Parathyroid adenoma (tissue), 2 donors: ENCODE data around the gene GPT2.

ENCODE experiments used
- H2AFZ ChIP-seq: fragments of 300-600 bp; sonication (generic); one replicate; pipeline ENCODE4 v1.7.0; 2017; ENCODE audit warnings: antibody characterized with exemption, mild to moderate bottlenecking
- H3K27ac ChIP-seq: fragments of 300-600 bp; sonication (generic); one replicate; pipeline ENCODE4 v1.7.0; 2017
- H3K27me3 ChIP-seq: fragments of 300-600 bp; sonication (generic); one replicate; pipeline ENCODE4 v1.7.0; 2017; ENCODE audit warnings: low read length; ENCODE audit not compliant: control insufficient read depth, insufficient read depth
- H3K36me3 ChIP-seq: fragments of 300-600 bp; sonication (generic); one replicate; pipeline ENCODE4 v1.7.0; 2017; ENCODE audit warnings: low read length; ENCODE audit not compliant: control insufficient read depth, insufficient read depth
- H3K4me1 ChIP-seq: fragments of 300-600 bp; sonication (generic); one replicate; pipeline ENCODE4 v1.7.0; 2017; ENCODE audit warnings: control low read depth
- H3K4me2 ChIP-seq: fragments of 300-600 bp; sonication (generic); one replicate; pipeline ENCODE4 v1.7.0; 2017; ENCODE audit warnings: low read length
- H3K4me3 ChIP-seq: fragments of 300-600 bp; sonication (generic); one replicate; pipeline ENCODE4 v1.7.0; 2017; ENCODE audit warnings: low read depth, low read length
- H3K79me2 ChIP-seq: fragments of 300-600 bp; sonication (generic); one replicate; pipeline ENCODE4 v1.7.0; 2017; ENCODE audit warnings: control low read depth
- H3K9ac ChIP-seq: fragments of 300-600 bp; sonication (generic); one replicate; pipeline ENCODE4 v1.7.0; 2017; ENCODE audit warnings: mild to moderate bottlenecking
- H3K9me3 ChIP-seq: fragments of 300-600 bp; sonication (generic); one replicate; pipeline ENCODE4 v1.7.0; 2017; ENCODE audit warnings: low read length; ENCODE audit not compliant: control insufficient read depth
- TF ChIP-seq, protein P1 (sequence below): fragments of 300-600 bp; sonication (generic); IDR thresholded peaks from one replicate; pipeline ENCODE4 v1.7.0; 2017; ENCODE audit warnings: antibody characterized with exemption, mild to moderate bottlenecking
- donor health status: primary hyperparathyroidism.

GPT2 gene

DNA sequence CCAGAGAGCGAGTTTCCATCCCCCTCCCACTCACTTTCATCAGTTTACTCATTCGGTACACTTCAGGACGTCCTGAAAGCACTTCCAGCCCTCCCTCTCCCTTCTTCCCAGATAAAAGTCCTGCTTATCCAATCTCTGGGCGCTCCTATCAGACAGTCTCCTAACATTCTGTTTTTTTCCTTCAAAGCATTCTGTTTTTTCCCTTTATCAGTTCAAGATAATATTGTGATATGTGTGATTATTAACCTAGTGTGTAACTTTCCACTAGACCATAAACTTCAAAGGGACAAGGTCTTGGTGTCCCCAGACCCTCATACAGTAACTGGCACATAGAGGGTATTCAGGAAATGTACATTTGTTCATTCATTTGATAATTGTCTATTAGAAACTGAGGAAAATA, 28.8 kb upstream of the GPT2 start:
- Histone ChIP-seq H3K4me1 (no peaks in the 10 kb centered on the region), H3K27ac (no peak overlapping the region), H3K9me3 (no peaks in the 10 kb centered on the region), H3K27me3 (no peaks in the 10 kb centered on the region), H3K4me3 (no peak overlapping the region), H3K4me2 (no peak overlapping the region), H3K79me2 (no peaks in the 10 kb centered on the region), H2AFZ (no peak overlapping the region), H3K36me3 (no peaks in the 10 kb centered on the region), H3K9ac (no peak overlapping the region)
- TF ChIP-seq, protein P1, sequence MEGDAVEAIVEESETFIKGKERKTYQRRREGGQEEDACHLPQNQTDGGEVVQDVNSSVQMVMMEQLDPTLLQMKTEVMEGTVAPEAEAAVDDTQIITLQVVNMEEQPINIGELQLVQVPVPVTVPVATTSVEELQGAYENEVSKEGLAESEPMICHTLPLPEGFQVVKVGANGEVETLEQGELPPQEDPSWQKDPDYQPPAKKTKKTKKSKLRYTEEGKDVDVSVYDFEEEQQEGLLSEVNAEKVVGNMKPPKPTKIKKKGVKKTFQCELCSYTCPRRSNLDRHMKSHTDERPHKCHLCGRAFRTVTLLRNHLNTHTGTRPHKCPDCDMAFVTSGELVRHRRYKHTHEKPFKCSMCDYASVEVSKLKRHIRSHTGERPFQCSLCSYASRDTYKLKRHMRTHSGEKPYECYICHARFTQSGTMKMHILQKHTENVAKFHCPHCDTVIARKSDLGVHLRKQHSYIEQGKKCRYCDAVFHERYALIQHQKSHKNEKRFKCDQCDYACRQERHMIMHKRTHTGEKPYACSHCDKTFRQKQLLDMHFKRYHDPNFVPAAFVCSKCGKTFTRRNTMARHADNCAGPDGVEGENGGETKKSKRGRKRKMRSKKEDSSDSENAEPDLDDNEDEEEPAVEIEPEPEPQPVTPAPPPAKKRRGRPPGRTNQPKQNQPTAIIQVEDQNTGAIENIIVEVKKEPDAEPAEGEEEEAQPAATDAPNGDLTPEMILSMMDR: no peak

DNA sequence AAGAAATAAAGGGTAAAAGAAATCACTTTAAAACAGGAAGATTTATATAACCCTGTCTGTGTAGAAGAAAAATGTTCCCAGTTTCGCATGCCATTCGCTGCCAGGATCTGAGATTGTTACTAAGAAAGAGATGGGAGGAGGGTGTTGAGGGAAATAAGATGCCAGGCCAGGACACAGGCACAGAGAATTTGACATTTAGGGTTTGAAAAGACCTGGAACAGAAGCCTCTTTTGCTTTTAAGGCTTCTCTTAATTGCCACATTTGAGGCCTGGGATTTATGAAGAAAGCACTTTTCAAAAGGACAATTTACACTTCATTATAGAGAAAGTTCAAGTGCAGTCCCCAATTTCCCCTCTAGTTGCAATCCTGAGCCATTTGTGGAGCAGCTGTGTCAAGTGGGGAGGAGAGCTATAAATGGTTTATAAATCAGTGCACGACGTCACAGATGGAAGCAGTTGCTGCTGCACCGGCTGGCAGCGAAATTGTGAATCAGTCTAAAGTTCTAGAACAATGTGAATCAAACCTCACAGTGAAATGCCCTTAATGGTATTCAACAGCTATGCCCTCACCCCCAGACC, 26.7 kb upstream of the GPT2 start:
- TF ChIP-seq, protein P1: peak; percentile 30

DNA sequence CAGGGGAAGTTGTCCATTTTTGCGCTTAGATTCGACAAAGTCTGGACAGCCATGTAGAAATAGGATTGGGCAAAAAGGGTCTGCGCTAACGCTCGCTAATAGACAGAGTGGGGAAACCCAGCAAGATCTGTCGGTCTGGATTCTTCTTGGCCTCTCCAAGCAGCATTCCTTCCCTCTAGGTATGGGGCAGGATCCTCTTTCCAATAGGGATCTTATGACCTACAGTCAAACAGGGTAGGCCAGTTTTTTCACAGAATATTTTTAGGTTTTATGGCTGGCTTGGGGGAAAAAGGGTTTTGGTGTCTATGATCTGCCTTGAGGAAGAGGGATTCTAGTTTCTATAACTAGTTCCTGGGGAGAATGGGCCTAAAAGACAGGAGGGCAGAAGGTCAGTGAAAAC, 26.0 kb upstream of the GPT2 start:
- Histone ChIP-seq H3K9ac (no peak overlapping the region), H3K36me3 (no peaks in the 10 kb centered on the region), H3K27me3 (no peaks in the 10 kb centered on the region), H2AFZ (no peak overlapping the region), H3K79me2 (no peaks in the 10 kb centered on the region), H3K27ac (no peak overlapping the region), H3K4me1 (no peaks in the 10 kb centered on the region), H3K9me3 (no peaks in the 10 kb centered on the region), H3K4me2 (no peak overlapping the region), H3K4me3 (no peak overlapping the region)
- TF ChIP-seq, protein P1: no peak

More for the DNA sequence above, 26.7 kb upstream of the GPT2 start:
- Histone ChIP-seq H3K79me2 (no peaks in the 10 kb centered on the region), H3K4me3 (no peak overlapping the region), H3K4me1 (no peaks in the 10 kb centered on the region), H3K36me3 (no peaks in the 10 kb centered on the region), H3K27ac (no peak overlapping the region), H2AFZ (no peak overlapping the region), H3K9me3 (no peaks in the 10 kb centered on the region), H3K9ac (no peak overlapping the region), H3K27me3 (no peaks in the 10 kb centered on the region), H3K4me2 (no peak overlapping the region)

DNA sequence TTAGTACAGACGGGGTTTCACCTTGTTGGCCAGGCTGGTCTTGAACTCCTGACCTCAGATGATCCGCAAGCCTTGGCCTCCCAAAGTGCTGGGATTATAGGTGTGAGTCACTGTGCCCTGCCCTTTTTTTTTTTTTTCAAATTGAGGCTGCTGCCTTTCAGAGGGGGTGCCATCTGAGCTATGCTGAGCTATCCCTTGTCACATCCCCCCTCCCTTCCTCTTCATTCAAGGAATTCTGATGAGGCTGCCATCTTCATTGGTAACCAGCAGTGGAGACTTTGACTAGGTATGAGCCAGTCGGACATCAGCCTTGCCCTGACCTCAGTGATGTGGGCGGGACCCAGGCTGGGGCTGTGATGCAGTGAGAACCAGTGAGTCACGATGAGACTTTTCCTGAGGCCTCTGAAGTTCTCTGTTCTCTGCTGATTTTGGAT, 24.4 kb upstream of the GPT2 start:
- H3K9me3 ChIP-seq: no peaks in the 10 kb centered on the region
- H3K4me3 ChIP-seq: no peak overlapping the region
- no peak overlapping the region for H2AFZ ChIP-seq
- TF ChIP-seq, protein P1: no peak
- H3K4me2 ChIP-seq: no peak overlapping the region
- no peak overlapping the region for H3K27ac ChIP-seq
- no peaks in the 10 kb centered on the region for H3K79me2 ChIP-seq
- H3K36me3 ChIP-seq: no peaks in the 10 kb centered on the region
- no peaks in the 10 kb centered on the region for H3K27me3 ChIP-seq
- no peak overlapping the region for H3K9ac ChIP-seq
- H3K4me1 ChIP-seq: no peaks in the 10 kb centered on the region
